ENCODE data around the gene PROCA1. TPM values are rescaled to one million over a fixed set of nuclear protein-coding genes. Genes with fewer than 3 reads are reported as not detected.

PROCA1 gene
- total and polyA plus RNA-seq, 2 of the 13 experiments (the other 11 are each of a cell fraction or from before 2014, with no cell fraction given) = 0.73 to 1.5 TPM

DNA sequence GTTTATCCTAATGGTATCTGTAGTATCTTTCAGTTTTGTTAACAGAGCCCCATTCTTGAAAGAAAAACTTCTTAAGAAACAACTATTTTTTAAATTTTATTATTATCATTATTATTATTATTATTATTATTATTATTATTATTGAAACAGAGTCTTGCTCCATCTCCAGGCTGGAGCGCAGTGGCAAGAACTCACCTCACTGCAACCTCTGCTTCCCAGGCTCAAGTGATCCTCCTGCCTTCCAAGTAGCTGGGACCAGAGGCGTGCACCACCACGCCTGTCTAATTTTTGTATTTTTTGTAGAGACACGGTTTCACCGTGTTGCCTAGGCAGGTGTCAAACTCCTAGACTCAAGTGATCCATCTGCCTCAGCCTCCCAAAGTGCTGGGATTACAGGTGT, 26.3 kb downstream of the PROCA1 start:
- Histone ChIP-seq H3K4me3 (replicated peaks in 1 of 3; ENCODE audit: insufficient read depth in 1 of 3, low read depth in 2 of 3, low read length in 3 of 3) (no peak overlapping the region), H3K79me2 (ENCODE audit: insufficient read depth, low read length) (no peaks in the 10 kb centered on the region), H3K27me3 (ENCODE audit: control insufficient read depth in 1 of 2, insufficient read depth in 2 of 2, low read length in 2 of 2) (no peaks in the 10 kb centered on the region), H3K4me1 (ENCODE audit: insufficient read depth, low read length) (0 out of 2 replicates have a peak, but pooled peaks cover 7% of the 10 kb centered on the region), H2AFZ (ENCODE audit: low read length) (no peak overlapping the region), H3K36me3 (replicated peaks in 1 of 2; ENCODE audit: control insufficient read depth in 1 of 2, insufficient read depth in 2 of 2, low read length in 2 of 2) (peaks cover 58 to 96% of the 10 kb centered on the region in 2 experiments), H3K27ac (ENCODE audit: extremely low read length, insufficient read depth, low read length) (no peak overlapping the region), H3K9ac (ENCODE audit: insufficient read depth, low read depth, low read length) (no peak overlapping the region), H3K4me2 (ENCODE audit: low read depth, low read length) (no peak overlapping the region), H3K9me3 (ENCODE audit: low read length) (no peaks in the 10 kb centered on the region), H4K20me1 (ENCODE audit: insufficient read depth, low read length) (no peaks in the 10 kb centered on the region)
- FAIRE-seq (no peak), DNase-seq (ENCODE audit: low spot score) (no peak), ATAC-seq (no peak)
- intact Hi-C loops (cut with micrococcal nuclease; ENCODE audit: unreplicated experiment) = loop anchor here (2.0 kb wide), 2 partner anchors 41 to 65 kb away; partner anchors contain the start of gene TLCD1
- ChIA-PET POLR2A (no interaction called here), CTCF (ENCODE audit: low intra/inter-chr PET ratio, low total read pairs) (interaction anchor here (1.2 kb wide), 1 partner anchor 35 kb away, joined by 4 read pairs; the partner anchor contains the start of gene RPL23A)
- TF ChIP-seq ATM (IDR thresholded peaks at IDR 0.05; ENCODE audit: borderline replicate concordance) = no peak
- TF ChIP-seq ZNF557 (CRISPR knock-in tag; IDR thresholded peaks at IDR 0.05) = no peak
- no peak for TF ChIP-seq SOX6 (IDR thresholded peaks at IDR 0.05)
- TF ChIP-seq SOX6 (CRISPR knock-in tag; IDR thresholded peaks at IDR 0.05) = no peak
- no peak for TF ChIP-seq SMC3 (IDR thresholded peaks at IDR 0.05; ENCODE audit: low read length)
- in situ Hi-C loops (cut with HindIII; ENCODE audit: extremely low pct_ligation_motif_present, low pct_unique_long_range_greater_than_20kb) = no loop called here
- BruUV-seq (replicated peaks) = no TSS peak
- WGBS (ENCODE audit: low lambda C conversion rate) = 97% methylated on average over 5 of the region's 5 CpGs

GRCh38 chr17:28684963-28685362, 26.7 kb downstream of the PROCA1 start:
- Histone ChIP-seq H3K27me3 (ENCODE audit: control insufficient read depth in 1 of 2, insufficient read depth in 2 of 2, low read length in 2 of 2) (no peaks in the 10 kb centered on the region), H3K4me2 (ENCODE audit: low read depth, low read length) (no peak overlapping the region), H4K20me1 (ENCODE audit: insufficient read depth, low read length) (no peaks in the 10 kb centered on the region), H3K4me1 (ENCODE audit: insufficient read depth, low read length) (0 out of 2 replicates have a peak, but pooled peaks cover 7% of the 10 kb centered on the region), H3K79me2 (ENCODE audit: insufficient read depth, low read length) (no peaks in the 10 kb centered on the region), H3K4me3 (replicated peaks in 1 of 3; ENCODE audit: insufficient read depth in 1 of 3, low read depth in 2 of 3, low read length in 3 of 3) (no peak overlapping the region), H3K36me3 (replicated peaks in 1 of 2; ENCODE audit: control insufficient read depth in 1 of 2, insufficient read depth in 2 of 2, low read length in 2 of 2) (peaks cover 55 to 95% of the 10 kb centered on the region in 2 experiments), H3K27ac (ENCODE audit: extremely low read length, insufficient read depth, low read length) (no peak overlapping the region), H3K9me3 (ENCODE audit: low read length) (no peaks in the 10 kb centered on the region), H3K9ac (ENCODE audit: insufficient read depth, low read depth, low read length) (no peak overlapping the region), H2AFZ (ENCODE audit: low read length) (no peak overlapping the region)
- in situ Hi-C loops (cut with HindIII; ENCODE audit: extremely low pct_ligation_motif_present, low pct_unique_long_range_greater_than_20kb) = no loop called here
- ATAC-seq (peak; percentile 68), FAIRE-seq (peak; percentile 85), DNase-seq (ENCODE audit: low spot score) (peak; percentile 65)
- ChIA-PET POLR2A (no interaction called here), CTCF (ENCODE audit: low intra/inter-chr PET ratio, low total read pairs) (interaction anchor here (1.2 kb wide), 1 partner anchor 35 kb away, joined by 4 read pairs; the partner anchor contains the start of gene RPL23A)
- no TSS peak for BruUV-seq (replicated peaks)
- intact Hi-C loops (cut with micrococcal nuclease; ENCODE audit: unreplicated experiment) = loop anchor here (2.0 kb wide), 2 partner anchors 42 to 66 kb away; partner anchors contain the start of gene TLCD1
- WGBS (ENCODE audit: low lambda C conversion rate) = 84% methylated on average over 3 of the region's 3 CpGs
- TF ChIP-seq THAP11 (CRISPR knock-in tag; IDR thresholded peaks at IDR 0.05) = 0 out of 2 replicates have a peak, but pooled peaks have one; percentile 42
- peak; percentile 28; the same call in 1 of the 2 replicates for TF ChIP-seq ZFX (CRISPR knock-in tag; IDR thresholded peaks at IDR 0.05; ENCODE audit: low read depth)
- TF ChIP-seq, protein P1, sequence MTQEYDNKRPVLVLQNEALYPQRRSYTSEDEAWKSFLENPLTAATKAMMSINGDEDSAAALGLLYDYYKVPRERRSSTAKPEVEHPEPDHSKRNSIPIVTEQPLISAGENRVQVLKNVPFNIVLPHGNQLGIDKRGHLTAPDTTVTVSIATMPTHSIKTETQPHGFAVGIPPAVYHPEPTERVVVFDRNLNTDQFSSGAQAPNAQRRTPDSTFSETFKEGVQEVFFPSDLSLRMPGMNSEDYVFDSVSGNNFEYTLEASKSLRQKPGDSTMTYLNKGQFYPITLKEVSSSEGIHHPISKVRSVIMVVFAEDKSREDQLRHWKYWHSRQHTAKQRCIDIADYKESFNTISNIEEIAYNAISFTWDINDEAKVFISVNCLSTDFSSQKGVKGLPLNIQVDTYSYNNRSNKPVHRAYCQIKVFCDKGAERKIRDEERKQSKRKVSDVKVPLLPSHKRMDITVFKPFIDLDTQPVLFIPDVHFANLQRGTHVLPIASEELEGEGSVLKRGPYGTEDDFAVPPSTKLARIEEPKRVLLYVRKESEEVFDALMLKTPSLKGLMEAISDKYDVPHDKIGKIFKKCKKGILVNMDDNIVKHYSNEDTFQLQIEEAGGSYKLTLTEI (CRISPR knock-in tag; conservative IDR thresholded peaks at IDR 0.05) = no peak
- no peak for TF ChIP-seq KMT2B (CRISPR knock-in tag; IDR thresholded peaks at IDR 0.05)
- TF ChIP-seq SMC3 (IDR thresholded peaks at IDR 0.05; ENCODE audit: low read length) = peak; percentile 43; the same call in 1 of the 2 replicates
- TF ChIP-seq ZFP36 (IDR thresholded peaks at IDR 0.05; ENCODE audit: borderline replicate concordance, low read depth, low read length, partially characterized antibody) = no peak
- no peak for TF ChIP-seq RORA (CRISPR knock-in tag; IDR thresholded peaks at IDR 0.05)
- peak; percentile 25; the same call in 1 of the 2 replicates for TF ChIP-seq SAP130 (CRISPR knock-in tag; IDR thresholded peaks at IDR 0.05; ENCODE audit: low read depth)
- no peak for TF ChIP-seq MED13 (CRISPR knock-in tag; IDR thresholded peaks at IDR 0.05)
- TF ChIP-seq STAG1 (CRISPR knock-in tag; IDR thresholded peaks at IDR 0.05) = peak; percentile 80
- no peak for TF ChIP-seq ZNF614 (CRISPR knock-in tag; IDR thresholded peaks at IDR 0.05; ENCODE audit: borderline replicate concordance)
- TF ChIP-seq, protein P2, sequence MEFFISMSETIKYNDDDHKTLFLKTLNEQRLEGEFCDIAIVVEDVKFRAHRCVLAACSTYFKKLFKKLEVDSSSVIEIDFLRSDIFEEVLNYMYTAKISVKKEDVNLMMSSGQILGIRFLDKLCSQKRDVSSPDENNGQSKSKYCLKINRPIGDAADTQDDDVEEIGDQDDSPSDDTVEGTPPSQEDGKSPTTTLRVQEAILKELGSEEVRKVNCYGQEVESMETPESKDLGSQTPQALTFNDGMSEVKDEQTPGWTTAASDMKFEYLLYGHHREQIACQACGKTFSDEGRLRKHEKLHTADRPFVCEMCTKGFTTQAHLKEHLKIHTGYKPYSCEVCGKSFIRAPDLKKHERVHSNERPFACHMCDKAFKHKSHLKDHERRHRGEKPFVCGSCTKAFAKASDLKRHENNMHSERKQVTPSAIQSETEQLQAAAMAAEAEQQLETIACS (CRISPR knock-in tag; IDR thresholded peaks at IDR 0.05) = no peak
- no peak for TF ChIP-seq HES4 (CRISPR knock-in tag; IDR thresholded peaks at IDR 0.05; ENCODE audit: borderline replicate concordance)

Data from HepG2 (cell line).